Measurements from ENCODE around the gene WSB2.

WSB2 gene

GRCh38 chr12:118103201-118103600 lies 42.2 kb upstream of the WSB2 start:
- TF ChIP-seq TAF1 (IDR thresholded peaks at IDR 0.05; ENCODE audit: borderline replicate concordance, insufficient read depth, low read length), result no peak
- TF ChIP-seq POLR2AphosphoS5 (IDR thresholded peaks at IDR 0.05; ENCODE audit: low read depth, low read length), result no peak
- no peak for TF ChIP-seq SIN3A (IDR thresholded peaks at IDR 0.05; ENCODE audit: borderline replicate concordance, insufficient read depth, low read length)
- TF ChIP-seq REST (IDR thresholded peaks at IDR 0.05; ENCODE audit: insufficient read depth in 1 of 2, low read depth in 2 of 2, low read length in 2 of 2), result no peak
- no peak for TF ChIP-seq FOXP2 (optimal IDR thresholded peaks at IDR 0.05; ENCODE audit: borderline replicate concordance, extremely low read depth, extremely low read length, insufficient read depth)

DNA sequence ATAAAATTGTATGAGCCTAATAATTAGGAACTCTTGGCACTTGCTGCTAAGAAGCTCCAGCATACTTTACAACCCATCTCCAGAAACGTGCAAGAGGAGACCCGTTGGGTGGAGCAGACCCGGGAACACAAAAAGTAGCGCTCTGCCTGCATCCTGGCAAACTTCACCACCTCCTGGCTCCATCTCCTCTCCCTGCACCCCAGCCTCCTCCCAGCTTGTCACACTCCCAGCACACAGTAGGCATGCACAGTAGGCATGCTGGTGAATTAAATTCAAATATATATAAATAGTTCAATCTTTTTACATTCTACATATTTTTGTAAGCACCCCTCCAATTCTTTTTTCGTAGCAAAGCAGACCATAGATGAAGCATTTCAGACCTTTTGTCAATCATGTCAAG lies 41.6 kb upstream of the WSB2 start:
- TF ChIP-seq POLR2AphosphoS5 (IDR thresholded peaks at IDR 0.05; ENCODE audit: low read depth, low read length) (no peak), TAF1 (IDR thresholded peaks at IDR 0.05; ENCODE audit: borderline replicate concordance, insufficient read depth, low read length) (no peak), SIN3A (IDR thresholded peaks at IDR 0.05; ENCODE audit: borderline replicate concordance, insufficient read depth, low read length) (no peak), FOXP2 (optimal IDR thresholded peaks at IDR 0.05; ENCODE audit: borderline replicate concordance, extremely low read depth, extremely low read length, insufficient read depth) (no peak), REST (IDR thresholded peaks at IDR 0.05; ENCODE audit: insufficient read depth in 1 of 2, low read depth in 2 of 2, low read length in 2 of 2) (no peak)

- TF ChIP-seq FOXP2 (optimal IDR thresholded peaks at IDR 0.05; ENCODE audit: borderline replicate concordance, extremely low read depth, extremely low read length, insufficient read depth) (no peak), TAF1 (IDR thresholded peaks at IDR 0.05; ENCODE audit: borderline replicate concordance, insufficient read depth, low read length) (no peak), REST (IDR thresholded peaks at IDR 0.05; ENCODE audit: insufficient read depth in 1 of 2, low read depth in 2 of 2, low read length in 2 of 2) (no peak)
These were observed 41.1 kb upstream of the WSB2 start for GRCh38 chr12:118102070-118102469.

GRCh38 chr12:118101051-118101450 lies 40.1 kb upstream of the WSB2 start:
- no peak for TF ChIP-seq POLR2AphosphoS5 (IDR thresholded peaks at IDR 0.05; ENCODE audit: low read depth, low read length)

- no peak for TF ChIP-seq REST (IDR thresholded peaks at IDR 0.05; ENCODE audit: insufficient read depth in 1 of 2, low read depth in 2 of 2, low read length in 2 of 2)
- no peak for TF ChIP-seq POLR2AphosphoS5 (IDR thresholded peaks at IDR 0.05; ENCODE audit: low read depth, low read length)
- no peak for TF ChIP-seq SIN3A (IDR thresholded peaks at IDR 0.05; ENCODE audit: borderline replicate concordance, insufficient read depth, low read length)
- no peak for TF ChIP-seq TAF1 (IDR thresholded peaks at IDR 0.05; ENCODE audit: borderline replicate concordance, insufficient read depth, low read length)
- TF ChIP-seq FOXP2 (optimal IDR thresholded peaks at IDR 0.05; ENCODE audit: borderline replicate concordance, extremely low read depth, extremely low read length, insufficient read depth), result no peak
These were observed 38.1 kb upstream of the WSB2 start for GRCh38 chr12:118098911-118099671.
